Stimulated activated CD8-positive, alpha-beta memory T cell treated with anti-CD3 and anti-CD28 coated beads, Interleukin-12 subunit alpha, Interleukin-12 subunit beta, amount 100 ng/mL, for 24 hours (primary cell): Measurements from ENCODE around the gene GIMAP2.
"Not testable (repeated sequence)": the region's sequence is repeated elsewhere in the genome, so short reads cannot be mapped to it uniquely, and the experiment has no call there.

Experiments used
- DNase-seq: peaks from one replicate; pipeline ENCODE4 v3.0.0-alpha.2; 2020; ENCODE audit errors: extremely low read depth

GIMAP2 gene

DNA sequence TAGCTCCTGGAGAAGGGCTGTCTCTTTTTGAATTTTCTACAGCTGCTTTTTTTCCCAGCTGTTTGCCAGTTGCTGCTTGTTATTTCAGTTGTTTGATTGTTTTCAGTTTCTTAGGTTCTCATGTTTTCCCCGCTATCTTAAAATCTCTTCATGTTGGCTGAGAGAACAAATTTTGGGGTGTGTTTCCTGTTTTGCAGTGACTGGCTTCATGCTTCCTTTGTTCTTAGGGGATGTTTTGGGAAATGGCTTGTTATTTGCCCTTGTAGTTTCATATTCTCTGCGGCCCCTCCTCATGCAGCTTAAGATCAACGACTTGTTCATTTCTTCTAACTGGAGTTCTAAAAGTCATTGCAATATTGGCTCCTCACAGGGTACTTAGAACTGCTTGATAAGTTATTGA is 8.7 kb upstream of the GIMAP2 start:
- DNase-seq = not testable (repeated sequence)

DNA sequence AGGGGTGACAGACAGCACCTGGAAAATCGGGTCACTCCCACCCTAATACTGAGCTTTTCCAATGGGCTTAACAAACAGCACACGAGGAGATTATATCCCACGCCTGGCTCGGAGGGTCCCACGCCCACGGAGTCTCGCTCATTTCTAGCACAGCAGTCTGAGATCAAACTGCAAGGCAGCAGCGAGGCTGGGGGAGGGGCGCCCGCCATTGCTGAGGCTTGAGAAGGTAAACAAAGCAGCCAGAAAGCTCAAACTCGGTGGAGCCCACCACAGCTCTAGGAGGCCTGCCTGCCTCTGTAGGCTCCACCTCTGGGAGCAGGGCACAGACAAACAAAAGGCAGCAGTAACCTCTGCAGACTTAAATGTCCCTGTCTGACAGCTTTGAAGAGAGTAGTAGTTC is 6.9 kb upstream of the GIMAP2 start:
- DNase-seq = not testable (repeated sequence)

DNA sequence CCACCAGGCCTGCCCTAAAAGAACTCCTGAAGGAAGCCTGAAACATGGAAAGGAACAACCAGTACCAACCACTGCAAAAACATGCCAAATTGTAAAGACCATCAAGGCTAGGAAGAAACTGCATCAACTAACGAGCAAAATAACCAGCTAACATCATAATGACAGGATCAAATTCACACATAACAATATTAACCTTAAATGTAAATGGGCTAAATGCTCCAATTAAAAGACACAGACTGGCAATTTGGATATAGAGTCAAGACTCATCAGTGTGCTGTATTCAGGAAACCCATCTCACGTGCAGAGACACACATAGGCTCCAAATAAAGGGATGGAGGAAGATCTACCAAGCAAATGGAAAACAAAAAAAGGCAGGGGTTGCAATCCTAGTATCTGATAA is 5.1 kb upstream of the GIMAP2 start:
- DNase-seq = not testable (repeated sequence)

DNA sequence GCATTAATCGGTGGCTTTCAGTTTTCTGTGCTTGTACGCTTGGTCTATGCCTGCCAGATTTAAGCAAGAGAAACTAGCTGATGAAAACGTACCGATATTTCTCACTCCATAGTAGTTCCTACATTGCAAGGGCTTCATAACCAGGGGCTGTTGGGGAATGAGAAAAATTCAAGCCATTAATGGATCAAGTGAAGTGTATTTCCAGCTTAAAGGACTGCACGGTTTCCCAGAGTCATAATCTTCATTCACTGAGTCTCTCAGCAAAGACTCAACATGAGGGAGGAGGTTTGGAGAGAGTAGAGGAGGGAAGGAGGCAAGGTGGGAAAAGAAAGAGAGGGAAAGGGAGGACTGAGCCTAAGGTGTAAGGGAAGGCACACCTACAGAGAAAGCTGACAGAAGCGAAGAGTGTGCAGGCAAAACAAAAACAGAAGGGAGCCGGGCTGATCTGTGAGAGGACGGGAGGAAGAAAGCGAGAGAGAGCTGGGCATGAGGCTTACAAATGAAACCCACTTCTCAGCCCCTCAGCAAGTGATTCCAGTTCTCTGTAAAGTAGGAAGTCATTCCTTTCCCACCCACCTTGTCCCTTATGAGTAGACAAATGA is 625 bp downstream of the GIMAP2 start:
- no peak for DNase-seq

DNA sequence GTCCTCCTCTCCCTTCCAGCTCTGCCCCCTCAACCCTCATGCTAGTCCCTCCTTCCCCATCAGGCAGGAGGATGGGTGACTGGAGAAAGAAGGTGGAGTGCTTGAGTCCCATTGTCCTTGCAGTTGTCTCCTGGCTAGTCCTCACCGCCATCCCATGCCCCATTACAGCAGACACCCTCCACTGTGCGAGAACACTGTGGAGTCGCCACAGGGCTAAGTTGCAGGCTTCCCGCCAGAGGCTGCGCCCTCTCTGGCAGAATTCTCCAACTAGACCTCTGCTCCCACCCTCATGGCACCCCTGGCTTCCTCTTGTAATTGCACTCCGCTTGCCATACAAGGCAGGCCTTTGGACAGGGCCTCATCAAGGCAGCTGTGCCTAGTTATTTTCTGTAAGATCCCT is 3.1 kb downstream of the GIMAP2 start:
- DNase-seq = no peak

DNA sequence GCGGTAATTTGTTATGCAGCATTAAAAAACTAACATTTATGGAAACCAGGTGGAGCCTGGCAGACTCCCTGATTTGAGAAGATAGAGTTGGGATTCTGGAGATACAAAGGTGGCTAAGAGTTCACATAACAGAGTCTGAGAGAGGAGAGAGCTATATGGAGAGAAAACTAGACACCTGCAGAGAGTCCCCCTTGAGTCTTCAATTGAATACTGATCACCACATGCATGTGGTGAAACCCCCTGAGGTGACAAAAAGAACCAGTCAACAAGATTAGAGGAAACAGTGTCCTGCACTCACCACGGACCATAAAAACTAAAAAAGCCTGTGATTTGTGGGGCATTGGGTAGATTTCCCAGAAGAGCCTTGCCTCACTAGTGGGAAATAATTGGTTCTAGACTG is 10.1 kb downstream of the GIMAP2 start:
- DNase-seq = no peak

DNA sequence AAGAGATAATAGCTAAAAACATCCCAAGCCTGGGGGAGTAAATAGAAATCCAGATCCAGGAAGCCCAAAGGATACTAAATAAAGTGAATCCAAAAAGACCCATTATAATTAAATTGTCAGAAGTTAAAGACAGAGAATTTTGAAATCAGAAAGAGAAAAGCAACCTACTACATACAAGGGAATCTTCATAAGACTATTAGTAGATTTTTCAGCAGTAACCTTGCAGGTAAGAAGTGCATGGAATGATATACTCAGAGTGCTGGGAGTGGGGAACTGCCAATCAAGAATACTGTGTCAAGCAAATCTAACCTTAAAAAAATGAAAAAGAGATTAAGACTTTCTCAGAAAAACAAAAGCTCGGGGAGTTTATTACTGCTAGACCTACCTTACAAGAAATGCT is 17.7 kb downstream of the GIMAP2 start:
- DNase-seq = no peak

DNA sequence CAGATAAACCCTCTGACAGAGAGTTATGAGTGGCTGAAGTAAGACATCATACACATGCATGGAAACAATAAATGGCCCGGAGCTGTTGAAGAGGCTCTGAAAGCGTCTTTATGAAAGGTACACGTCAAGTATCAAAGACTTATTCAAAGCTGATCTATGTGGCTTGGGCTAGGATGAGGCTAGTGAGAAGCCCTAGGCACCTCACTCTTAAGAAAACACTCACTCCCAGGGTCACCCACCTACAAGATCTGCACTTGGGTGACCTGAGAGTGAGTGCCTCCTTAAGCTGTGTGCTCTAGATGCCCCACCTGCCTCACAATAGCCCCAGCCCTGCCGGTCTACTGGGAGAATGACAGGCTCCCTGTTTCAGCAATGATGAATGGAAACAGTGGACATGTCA is 29.8 kb downstream of the GIMAP2 start:
- no peak for DNase-seq

DNA sequence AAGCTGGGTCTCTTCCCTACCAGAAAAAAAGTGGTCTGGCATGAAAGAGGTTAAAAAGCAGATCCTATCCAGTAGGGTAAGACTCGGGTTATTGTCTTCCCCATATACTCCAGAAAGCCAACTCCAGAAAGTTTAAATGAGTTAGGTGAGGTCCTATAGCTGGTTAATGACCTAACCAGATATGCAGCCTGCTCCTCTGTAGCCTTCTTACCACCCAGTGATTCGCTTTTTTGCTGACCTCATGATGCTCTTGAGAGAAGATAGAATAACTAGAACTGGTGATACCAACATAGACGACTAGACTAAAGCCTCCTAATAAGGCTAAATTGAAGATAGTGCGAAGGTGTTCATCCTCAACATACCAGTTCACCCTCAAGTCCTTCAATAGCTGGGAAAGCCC is 30.2 kb downstream of the GIMAP2 start:
- no peak for DNase-seq

DNA sequence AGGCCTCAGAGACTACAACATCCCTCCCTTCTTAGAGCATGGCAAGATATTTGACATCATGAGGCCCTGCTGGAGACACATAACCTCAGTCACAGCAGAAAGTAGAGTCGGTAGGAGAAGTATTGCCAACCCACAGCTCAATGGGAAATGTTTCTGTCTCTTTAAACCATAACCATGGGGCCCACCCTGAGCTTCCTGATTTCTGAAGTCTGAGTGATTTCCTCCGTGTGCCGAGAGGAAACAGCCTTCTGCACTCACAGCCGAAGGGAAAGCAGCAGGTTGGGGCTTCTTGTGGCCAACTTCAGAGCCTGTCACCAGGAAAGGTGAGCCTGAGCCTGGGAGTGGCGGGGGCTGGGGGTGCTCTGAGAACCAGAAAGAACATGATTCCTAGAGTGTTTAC is 30.9 kb downstream of the GIMAP2 start, which contains the start of gene GIMAP1:
GIMAP1 (plus strand) TSS at position 246 of the 400 bp plus-strand sequence. CDS start 2,435 bp downstream, outside the sequence.
- DNase-seq = no peak

DNA sequence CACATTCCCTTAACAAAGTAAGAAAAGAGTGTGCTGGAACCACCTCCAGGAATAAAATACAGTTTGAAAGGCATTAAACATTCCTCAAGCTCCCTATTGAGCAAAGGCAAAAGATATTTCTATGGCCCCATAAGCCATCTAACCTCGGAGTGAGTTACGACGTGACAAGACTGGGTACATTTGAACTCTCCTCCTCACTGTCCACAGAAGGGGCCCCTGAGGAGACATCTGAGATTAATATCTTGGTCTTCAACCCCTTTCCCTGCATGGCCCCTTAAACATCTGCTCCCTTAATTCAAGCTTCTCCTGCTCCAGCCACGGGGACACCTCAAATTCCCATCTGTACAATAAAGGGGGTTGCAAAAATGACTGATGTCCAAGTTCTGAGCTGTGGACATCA is 31.4 kb downstream of the GIMAP2 start:
- no peak for DNase-seq

DNA sequence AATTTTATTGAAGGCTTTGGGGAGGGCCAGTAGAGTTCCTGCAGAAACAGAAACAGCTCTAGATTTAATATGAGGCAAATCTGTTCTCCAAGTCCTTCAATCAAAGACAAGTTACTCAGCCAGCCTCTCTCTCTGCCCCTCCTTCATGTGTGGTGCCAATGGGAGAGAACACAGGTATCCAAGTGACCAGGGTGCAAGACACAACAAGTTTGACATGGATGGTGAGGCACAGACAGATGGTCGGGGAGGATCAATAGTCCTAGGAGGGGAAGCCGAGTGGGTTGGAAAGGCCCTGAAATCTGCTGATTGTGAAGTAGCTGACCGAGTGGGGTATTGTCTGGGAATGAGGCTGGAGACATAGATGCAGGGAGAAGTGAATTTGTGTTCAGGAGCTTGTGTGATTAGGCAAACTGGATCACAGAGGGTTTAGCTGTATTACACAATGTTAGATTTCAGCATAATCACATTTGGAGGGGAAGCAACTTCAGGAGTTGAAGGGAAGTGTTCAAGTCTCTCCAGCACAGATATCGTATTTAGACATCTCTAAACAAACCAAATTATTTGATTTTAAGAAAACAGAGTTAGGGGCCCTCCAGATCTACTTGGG is 32.4 kb downstream of the GIMAP2 start:
- no peak for DNase-seq

DNA sequence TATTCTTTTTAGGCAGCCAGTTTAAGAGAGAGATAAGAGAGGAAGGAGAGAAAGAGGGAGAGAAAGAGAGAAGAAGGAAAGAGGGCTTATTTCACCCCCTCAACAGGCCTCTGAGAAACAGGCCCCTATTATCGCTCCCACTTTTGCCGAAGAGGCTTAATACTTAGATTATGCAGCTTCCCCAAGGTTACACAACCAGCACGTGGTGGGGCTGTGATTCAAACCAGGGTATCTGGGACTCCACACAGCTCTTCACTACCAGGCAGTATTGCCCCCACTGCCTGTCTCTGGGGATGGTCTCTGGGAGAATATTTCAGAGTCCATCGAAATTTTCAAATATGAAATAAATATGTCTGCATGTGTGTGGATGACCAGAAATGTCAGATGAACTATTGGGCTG is 33.9 kb downstream of the GIMAP2 start:
- no peak for DNase-seq

DNA sequence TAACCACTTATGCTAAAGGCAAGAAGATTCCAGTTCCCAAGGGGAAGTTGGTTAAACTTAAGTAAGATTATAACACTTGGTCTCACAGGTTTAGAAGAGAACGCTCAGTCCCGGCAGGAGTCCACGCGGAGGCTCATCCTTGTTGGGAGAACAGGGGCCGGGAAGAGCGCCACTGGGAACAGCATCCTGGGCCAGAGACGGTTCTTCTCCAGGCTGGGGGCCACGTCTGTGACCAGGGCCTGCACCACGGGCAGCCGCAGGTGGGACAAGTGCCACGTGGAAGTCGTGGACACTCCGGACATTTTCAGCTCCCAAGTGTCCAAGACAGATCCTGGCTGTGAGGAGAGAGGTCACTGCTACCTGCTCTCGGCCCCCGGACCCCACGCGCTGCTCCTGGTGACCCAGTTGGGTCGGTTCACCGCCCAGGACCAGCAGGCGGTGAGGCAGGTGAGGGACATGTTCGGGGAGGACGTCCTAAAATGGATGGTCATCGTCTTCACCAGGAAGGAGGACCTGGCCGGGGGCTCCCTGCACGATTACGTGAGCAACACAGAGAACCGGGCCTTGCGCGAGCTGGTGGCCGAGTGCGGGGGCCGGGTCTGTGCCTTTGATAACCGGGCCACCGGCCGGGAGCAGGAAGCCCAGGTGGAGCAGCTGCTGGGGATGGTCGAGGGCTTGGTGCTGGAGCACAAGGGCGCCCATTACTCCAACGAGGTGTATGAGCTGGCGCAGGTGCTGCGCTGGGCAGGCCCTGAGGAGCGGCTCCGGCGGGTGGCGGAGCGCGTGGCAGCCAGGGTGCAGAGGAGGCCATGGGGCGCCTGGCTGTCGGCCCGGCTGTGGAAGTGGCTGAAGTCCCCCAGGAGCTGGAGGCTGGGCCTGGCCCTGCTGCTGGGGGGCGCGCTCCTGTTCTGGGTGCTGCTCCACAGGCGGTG is 34.7 kb downstream of the GIMAP2 start:
- DNase-seq = no peak

DNA sequence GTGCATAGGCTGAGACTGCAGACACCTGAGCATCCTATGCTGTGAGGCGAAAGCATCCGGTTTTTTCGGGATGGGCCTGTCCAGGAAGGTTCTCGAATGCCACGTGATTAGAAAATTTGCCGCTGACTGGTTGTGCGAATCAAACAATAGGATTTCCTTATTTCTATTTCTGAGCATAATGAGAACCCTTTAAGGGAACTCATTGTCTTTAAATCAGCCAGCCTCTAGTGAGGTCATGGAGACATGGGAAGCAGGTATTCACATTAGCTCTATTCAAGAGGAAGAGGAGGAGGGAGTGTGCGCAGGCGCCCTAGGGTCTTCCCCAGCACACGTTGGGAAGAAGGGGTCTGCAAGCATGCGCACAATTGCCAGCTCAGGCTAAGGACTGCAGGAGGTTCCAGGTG is 36.5 kb downstream of the GIMAP2 start:
- no peak for DNase-seq

DNA sequence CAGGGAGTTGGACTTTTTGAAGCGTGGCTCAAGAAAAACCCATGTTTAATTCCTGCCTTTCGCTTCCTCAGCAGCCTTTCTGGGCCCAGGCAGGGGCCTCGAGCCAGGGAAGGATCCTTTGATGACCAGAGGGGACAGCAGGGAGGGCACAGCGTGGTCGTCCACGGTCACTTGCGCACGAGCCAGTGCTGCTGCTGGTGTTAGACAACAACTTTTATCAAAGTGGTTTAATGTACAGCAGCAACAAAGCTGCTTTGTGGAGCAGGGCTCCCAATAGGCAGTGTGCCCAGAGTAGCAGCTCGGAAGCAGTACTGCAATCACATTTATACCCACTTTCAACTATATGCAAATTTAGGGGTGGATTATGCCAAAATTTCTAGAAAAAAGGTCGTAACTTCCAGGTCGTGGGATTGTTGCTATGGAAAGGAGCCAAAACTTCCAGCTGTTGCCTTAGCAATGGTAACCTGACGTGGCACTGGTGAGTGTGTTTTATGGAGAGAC is 37.0 kb downstream of the GIMAP2 start:
- DNase-seq = no peak

DNA sequence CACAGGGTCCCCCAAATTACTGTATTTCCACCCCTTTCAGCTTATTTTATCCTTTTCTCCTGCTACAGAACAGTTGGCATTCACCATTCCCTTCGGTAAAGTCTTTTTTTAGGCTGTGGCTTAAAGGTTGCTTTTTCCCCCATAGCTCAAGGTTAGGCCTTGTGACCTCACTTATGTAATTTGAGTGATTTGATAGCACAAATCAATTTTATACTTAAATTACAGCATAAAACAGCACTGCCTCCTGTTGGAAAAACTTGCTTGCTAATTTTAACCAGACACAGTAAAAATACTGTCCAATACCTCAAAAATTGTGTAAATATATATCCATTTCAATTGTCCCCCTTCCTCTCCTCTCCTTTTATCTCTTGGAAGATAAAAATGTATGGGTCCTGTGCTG is 38.0 kb downstream of the GIMAP2 start:
- no peak for DNase-seq

DNA sequence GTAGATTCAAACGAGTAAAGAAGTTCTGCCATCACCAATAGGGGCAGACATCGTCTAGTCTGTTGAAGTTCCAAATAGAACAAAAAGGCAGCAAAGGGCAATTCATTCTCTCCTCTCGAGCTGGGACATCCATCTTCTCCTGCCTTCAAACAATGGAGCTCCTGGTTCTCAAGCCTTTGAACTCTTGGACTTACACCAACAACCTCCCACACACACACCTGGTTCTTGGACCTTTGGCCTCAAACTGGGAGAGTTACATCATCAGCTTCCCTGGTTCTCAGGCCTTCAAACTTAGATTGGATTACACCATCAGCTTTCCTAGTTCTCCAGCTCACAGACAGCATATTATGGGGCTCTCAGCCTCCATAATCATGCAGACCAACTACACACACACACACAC is 41.9 kb downstream of the GIMAP2 start:
- no peak for DNase-seq

DNA sequence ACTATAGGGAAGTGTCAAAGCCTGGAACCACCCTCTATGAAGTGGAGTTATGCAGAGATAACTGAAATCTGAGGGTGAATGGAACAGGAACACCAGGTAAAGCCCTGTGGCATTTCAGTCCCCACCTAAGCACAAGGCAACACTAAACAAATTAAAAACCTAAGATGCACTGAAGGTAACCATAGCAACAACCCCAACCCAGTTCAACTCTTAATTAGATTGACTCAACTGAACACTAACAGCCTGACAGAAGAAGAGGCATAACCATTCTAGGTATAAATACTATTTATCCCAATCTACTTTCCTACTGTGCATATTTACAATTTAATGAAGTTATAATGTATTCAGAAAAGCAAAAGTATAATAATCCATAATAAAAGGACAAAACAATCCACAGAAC is 42.5 kb downstream of the GIMAP2 start:
- DNase-seq = no peak

DNA sequence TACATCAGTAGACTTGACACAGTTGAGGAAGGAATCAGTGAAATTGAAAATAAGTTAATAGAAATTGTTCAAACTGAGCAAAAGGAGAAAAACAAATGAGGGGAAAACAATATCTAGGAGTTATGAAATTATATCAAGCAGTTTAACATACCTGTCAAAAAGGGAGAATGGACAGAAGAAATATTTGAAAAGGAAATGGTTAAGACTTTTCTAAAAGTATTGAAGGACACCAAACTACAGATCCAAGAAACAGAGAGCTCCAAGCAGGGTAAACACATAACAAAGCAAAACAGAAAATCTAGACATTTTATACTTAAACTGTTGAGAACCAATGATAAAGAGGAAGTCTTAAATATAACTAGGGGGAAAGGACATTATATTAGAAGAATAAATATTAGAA is 43.1 kb downstream of the GIMAP2 start:
- no peak for DNase-seq

DNA sequence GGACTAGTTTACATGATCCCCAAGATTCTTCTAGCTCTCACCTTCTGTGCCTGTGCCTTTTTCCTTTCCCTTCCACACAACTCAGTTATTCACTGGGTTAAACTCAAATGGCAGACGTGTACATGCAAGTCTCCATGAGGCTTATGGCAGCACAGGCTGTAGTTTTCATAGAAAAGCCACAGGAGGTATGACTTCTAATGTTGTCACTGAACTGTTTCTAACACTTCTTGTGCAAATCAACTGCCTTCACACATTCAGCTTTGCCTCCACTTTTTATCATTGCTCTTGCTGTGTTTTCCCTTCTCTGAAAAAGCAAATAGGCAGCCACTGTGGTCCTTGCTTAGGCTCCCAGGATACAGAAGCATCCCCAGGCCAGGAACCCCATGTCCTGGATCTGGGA is 46.4 kb downstream of the GIMAP2 start:
- DNase-seq = no peak

DNA sequence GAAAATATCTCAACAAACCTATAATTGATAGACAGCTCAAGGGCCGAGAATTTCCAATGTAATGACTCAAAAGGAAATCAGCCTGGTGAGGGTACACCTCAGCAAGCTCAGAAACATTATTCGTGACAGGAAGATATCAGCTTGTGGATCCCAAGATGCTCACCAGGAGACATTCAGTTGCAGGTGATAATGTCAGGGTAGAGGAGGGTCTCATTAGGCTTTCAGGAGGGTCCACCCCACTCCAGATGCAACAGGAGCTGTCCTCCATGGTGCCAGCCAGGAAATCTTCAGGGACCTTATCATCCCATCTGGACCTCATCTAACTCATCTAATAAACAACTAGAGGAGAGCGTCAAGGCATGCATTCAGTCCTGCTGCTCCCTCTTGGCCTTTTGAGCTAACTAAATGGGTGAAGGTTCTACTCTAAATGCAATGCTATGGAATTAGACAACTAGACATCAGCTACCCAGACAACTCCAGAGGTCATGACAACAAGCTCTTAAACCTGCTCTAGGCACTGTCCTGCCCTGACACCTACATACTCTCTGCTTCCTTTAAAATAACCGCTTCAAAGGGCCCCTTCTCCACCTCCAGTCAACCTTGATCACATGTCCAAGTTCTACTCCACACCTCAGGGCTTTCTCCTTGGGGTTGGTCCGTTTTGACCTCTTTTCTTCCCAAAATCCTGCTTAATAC is 47.4 kb downstream of the GIMAP2 start:
- DNase-seq = no peak
